ENCODE measurements around the gene SORBS1.

The SORBS1 gene

GRCh38 chr10:95346715-95347401, 214.3 kb downstream of the SORBS1 start:
- DNase-seq (ENCODE audit: low spot score) = no peak

GRCh38 chr10:95343573-95343972, 217.6 kb downstream of the SORBS1 start:
- DNase-seq (ENCODE audit: low spot score) = no peak

- no peak for DNase-seq (ENCODE audit: low spot score)
These were observed 219.4 kb downstream of the SORBS1 start for GRCh38 chr10:95341716-95342130.

GRCh38 chr10:95339863-95340262, 221.3 kb downstream of the SORBS1 start:
- no peak for DNase-seq (ENCODE audit: low spot score)

- no peak for DNase-seq (ENCODE audit: low spot score)
These were observed 223.6 kb downstream of the SORBS1 start for GRCh38 chr10:95337423-95338160.

GRCh38 chr10:95336702-95337101, 224.5 kb downstream of the SORBS1 start:
- DNase-seq (ENCODE audit: low spot score) = no peak

- no peak for DNase-seq (ENCODE audit: low spot score)
These were observed 225.1 kb downstream of the SORBS1 start for GRCh38 chr10:95335933-95336699.

- no peak for DNase-seq (ENCODE audit: low spot score)
These were observed 226.4 kb downstream of the SORBS1 start for GRCh38 chr10:95334805-95335144.

- no peak for DNase-seq (ENCODE audit: low spot score)
These were observed 227.0 kb downstream of the SORBS1 start for GRCh38 chr10:95333997-95334804.

- peak; percentile 64 for DNase-seq (ENCODE audit: low spot score)
These were observed 228.4 kb downstream of the SORBS1 start for GRCh38 chr10:95332666-95333249.

GRCh38 chr10:95331596-95332130, 229.5 kb downstream of the SORBS1 start:
- no peak for DNase-seq (ENCODE audit: low spot score)

GRCh38 chr10:95330966-95331453, 230.2 kb downstream of the SORBS1 start:
- no peak for DNase-seq (ENCODE audit: low spot score)

GRCh38 chr10:95329296-95329695, 231.9 kb downstream of the SORBS1 start:
- no peak for DNase-seq (ENCODE audit: low spot score)

GRCh38 chr10:95328013-95328412, 233.2 kb downstream of the SORBS1 start:
- DNase-seq (ENCODE audit: low spot score) = no peak

- DNase-seq (ENCODE audit: low spot score) = no peak
These were observed 233.8 kb downstream of the SORBS1 start for GRCh38 chr10:95327367-95327766.

- DNase-seq (ENCODE audit: low spot score) = no peak
These were observed 234.8 kb downstream of the SORBS1 start for GRCh38 chr10:95326396-95326795.

GRCh38 chr10:95325863-95326262, 235.3 kb downstream of the SORBS1 start:
- DNase-seq (ENCODE audit: low spot score) = no peak

GRCh38 chr10:95324436-95325268, 236.5 kb downstream of the SORBS1 start:
- DNase-seq (ENCODE audit: low spot score) = no peak

GRCh38 chr10:95321554-95322301, 239.4 kb downstream of the SORBS1 start:
- no peak for DNase-seq (ENCODE audit: low spot score)

- DNase-seq (ENCODE audit: low spot score) = no peak
These were observed 241.9 kb downstream of the SORBS1 start for GRCh38 chr10:95319239-95319638.
